Stimulated activated CD8-positive, alpha-beta memory T cell treated with anti-CD3 and anti-CD28 coated beads, Interleukin-12 subunit alpha, Interleukin-12 subunit beta, amount 100 ng/mL, for 24 hours (primary cell): ENCODE measurements around the gene SEMA5A.

Source experiments
- DNase-seq: peaks from one replicate; pipeline ENCODE4 v3.0.0-alpha.2; 2020; ENCODE audit errors: extremely low read depth

Gene SEMA5A

GRCh38 chr5:9441610-9442009 lies 104.3 kb downstream of the SEMA5A start:
- DNase-seq: no peak

DNA sequence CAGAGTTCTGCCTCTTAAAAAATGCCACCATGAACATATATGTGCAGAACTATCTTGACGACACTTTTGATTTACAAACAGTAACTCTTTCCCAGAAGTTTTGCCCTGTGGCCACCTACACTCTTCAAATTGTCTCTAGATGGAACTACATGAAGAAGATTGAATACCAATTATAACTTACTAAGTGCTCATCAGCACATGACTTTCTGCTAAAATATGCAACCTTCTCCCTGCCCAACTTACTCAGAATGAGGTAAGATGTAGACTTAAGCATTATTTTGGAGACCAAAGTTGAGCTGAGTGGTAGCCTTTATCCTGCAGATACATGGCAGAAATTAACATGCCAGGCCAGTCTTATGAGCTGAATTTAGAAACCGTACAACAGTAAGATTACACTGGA lies 105.4 kb downstream of the SEMA5A start:
- DNase-seq: no peak

- DNase-seq: no peak
These were observed 106.2 kb downstream of the SEMA5A start for GRCh38 chr5:9439531-9440292.

DNA sequence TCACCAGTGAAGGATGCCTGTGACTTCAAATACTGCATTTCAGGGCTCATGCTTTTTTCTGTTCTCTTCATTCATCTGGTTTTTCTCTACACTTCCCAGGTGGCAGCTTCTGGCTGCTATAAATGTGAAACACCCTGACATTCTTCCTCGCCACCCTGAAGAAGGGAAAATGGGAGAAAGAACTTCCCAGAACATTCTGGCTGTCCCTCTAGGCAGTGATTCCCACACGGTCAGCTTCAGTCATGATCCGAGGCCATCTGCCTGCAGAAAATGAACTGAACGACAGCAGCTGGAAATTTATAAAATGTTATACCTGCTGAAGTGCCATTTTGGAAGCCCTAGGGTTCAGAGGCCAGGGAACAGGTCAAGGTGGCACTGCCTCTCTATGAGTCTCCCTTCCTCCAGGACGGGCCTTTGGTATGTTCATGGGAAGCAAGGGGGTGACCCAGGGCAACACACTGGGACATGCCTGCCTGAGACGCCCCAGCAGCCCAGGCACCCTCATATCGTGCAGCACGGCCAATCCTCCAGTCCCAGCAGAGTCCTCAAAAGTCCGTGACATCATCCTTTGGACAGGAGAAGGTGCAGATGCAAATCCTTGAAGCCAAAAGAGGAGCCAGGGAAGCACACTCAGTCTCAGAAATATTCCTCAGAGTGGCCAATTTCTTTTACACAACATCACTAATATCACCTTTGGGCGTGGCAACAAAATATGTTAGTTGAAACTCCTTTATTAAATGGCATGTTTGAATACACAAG lies 107.1 kb downstream of the SEMA5A start:
- DNase-seq: no peak

DNA sequence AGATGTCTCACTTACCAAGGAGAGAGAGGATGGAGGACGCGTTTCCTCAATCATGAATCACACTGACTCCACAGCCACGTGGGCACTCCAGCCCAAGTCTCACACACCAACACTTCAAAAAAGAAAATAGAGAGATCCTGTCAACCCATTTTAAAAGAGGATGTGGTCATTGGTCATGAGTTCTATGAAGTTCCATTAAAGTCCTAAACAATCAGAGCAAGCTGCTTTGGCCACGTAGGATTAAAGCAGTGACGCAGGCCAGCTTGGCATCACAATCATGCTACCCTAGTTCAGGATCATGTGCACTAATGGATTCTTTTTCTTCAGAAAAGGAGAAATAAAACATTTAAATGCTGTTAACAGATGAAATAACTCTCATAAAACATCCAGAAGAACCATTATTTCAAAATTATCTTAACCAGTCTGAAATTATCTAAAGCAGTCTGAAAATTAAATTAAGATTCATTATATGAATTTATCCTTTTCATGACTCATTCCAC lies 108.1 kb downstream of the SEMA5A start:
- DNase-seq: no peak

DNA sequence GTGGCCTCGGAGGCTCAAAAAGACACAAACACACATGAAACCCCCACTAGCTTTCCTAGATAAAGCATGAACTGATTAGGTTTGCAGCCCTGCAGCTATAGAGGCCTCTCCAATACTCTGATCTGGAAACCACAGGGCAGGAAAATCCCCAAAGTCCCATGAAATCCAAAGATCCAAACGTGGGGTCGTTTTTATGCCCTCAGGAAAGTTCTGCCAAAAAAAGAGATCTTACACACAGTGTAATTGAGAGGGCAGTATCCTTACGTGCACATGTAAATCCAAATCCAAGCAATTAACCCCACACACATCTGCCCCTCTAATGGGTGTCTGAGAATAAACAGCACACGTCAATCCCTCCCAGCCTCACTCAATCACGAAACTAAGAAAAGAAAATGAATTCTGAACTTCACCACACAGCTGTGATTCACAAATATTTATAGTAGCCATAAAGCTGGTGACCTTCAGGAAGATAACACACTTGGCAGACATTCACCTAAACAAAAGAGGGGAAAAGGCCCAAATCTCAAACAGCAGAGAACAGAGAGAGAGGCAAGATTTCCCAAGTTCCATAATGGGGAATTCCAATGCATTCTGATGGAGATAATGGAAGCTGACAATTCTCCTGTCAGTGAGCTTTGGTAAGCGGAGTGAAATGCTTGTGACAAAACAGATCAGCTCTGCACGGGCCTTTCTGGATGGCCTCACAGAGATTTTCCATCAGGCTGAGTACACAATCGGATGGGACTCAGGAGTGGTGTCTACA lies 114.2 kb downstream of the SEMA5A start:
- no peak for DNase-seq

DNA sequence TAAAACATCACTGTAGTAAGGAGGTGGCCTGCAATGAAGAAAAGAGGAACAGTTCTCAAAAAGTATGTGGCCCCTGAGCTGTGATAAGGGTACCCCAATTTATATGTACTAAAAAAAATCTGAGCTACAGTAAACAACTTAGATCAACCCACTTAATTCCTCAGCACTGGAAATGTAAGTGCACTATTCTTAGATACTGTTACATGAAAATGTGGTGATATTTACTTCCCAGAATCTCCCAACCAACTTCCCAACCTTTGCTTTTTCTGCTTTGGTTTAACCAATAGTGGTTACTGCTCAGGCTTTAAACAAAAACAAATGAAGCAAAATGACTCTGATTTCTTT lies 114.8 kb downstream of the SEMA5A start:
- DNase-seq: no peak

GRCh38 chr5:9430306-9430705 lies 115.6 kb downstream of the SEMA5A start:
- no peak for DNase-seq

- DNase-seq: no peak
These were observed 116.1 kb downstream of the SEMA5A start for GRCh38 chr5:9429691-9430215.

DNA sequence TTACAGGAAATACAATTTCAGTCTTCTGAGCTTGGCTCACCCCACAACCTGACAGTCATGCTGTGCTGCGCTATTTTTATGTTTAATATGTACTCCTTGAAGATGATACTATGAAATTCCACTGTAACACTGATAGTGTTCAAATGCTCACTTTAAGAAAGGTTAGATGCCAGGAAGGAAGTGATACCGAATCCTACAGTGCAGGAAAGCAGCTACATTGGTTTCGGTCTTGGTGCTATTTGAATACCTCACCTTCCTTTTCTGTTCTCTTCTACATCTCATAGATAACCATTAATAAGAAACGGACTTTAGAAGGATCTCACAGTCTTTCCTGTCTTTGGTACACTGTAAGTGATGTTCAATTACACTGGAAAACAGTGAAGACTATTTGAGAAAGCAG lies 117.6 kb downstream of the SEMA5A start:
- DNase-seq: no peak

DNA sequence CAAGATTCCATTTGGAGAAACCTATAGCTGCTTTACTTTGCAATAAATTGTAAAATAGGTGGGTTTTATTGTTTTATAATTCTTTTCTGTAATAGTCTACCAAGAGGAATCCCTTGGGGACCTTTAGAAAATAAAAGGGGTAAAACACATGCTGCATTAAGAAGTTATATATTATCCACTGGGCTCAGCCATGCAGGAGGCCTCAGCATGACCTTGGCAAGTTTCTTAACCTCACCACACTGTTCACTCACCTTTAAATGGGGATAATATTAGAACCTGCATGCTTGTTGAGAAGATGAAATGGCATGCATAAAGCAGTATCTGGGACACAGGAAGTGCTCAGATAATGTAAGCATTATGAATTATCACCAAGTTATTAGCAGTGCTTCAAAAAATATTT lies 120.2 kb downstream of the SEMA5A start:
- DNase-seq: no peak

DNA sequence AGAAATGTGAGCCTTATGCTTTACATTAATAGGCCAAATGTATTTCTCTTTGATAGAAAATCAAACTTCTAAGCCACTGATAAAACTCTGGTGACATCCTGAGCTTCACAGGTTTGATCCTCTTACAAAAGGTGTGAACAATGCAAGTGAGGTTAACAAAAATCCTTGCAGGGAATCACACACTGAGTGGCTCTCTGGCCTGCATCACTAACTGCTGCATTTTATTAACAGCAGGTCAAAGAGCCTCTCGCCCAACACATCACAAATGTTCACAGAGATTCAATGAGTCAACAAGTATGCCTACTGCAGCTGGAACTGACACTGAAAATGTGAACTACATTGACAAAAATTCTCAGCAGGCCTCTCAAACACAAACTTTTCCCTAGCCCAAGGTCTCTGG lies 122.3 kb downstream of the SEMA5A start:
- DNase-seq: no peak

GRCh38 chr5:9421884-9422283 lies 124.0 kb downstream of the SEMA5A start:
- DNase-seq: no peak

GRCh38 chr5:9419794-9420193 lies 126.1 kb downstream of the SEMA5A start:
- no peak for DNase-seq

DNA sequence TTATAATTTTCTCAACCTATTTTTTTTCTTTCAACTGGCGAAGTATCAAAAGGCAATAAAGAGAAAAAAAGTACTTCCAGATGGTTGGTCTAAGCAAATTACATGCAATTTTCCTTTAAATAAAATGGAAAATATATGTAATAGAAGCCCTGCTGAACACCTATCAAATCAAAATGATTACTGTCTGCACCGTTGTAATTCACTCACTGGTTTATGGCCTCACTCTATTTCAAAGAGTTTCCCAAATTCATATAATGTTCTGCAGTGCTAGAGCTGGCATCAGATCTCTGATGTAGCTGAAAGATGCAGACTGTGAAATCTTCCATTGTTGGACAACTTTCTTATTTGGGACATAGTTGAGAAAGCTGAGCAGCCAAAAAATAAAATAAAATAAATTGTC lies 130.3 kb downstream of the SEMA5A start:
- DNase-seq: no peak

GRCh38 chr5:9415091-9415490 lies 130.8 kb downstream of the SEMA5A start:
- DNase-seq: no peak

- no peak for DNase-seq
These were observed 134.7 kb downstream of the SEMA5A start for GRCh38 chr5:9411142-9411541.

DNA sequence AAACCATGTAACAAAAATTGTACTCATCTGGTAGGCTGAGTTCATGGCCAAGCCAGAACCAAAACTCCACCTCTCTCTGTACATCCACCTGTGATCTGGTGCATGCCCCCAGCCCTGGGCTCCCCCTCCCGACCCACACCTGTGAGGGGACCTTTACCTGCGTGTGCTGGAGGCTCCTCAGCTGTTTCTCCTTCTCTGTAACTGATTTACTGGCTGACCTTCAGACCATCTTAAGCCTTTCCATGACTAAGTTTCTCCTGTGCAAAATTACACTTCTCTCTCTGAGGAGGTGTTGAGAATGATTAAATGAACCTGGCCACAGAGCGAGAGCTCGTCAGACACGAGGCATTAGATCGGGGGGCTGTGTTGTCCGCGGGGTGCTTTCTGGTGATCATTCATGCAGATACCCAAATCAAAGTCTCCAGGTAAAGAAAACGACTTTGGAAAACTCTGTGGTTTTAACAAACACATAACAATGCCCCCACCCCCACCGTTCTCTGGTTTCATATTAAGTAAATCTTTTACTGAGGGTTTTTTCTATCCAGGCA lies 136.4 kb downstream of the SEMA5A start:
- no peak for DNase-seq

DNA sequence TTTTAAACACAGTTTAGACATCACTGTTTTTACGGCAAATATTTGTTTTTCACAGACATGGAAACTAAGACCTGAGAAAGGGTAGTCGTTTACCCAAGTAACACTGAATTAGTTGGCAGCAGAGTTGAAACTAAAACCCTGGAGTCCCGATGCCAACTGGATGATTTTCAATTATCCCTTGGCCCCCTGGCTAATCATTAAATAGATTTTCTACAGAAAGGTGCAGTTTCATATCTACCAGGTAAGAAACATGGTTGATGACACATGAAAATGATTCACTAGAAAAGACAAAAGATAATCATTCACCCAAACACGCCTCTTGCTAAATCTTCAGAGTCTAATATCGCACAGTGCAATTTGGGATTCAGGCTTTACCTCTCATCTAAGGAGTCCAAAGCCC lies 136.9 kb downstream of the SEMA5A start:
- DNase-seq: no peak

DNA sequence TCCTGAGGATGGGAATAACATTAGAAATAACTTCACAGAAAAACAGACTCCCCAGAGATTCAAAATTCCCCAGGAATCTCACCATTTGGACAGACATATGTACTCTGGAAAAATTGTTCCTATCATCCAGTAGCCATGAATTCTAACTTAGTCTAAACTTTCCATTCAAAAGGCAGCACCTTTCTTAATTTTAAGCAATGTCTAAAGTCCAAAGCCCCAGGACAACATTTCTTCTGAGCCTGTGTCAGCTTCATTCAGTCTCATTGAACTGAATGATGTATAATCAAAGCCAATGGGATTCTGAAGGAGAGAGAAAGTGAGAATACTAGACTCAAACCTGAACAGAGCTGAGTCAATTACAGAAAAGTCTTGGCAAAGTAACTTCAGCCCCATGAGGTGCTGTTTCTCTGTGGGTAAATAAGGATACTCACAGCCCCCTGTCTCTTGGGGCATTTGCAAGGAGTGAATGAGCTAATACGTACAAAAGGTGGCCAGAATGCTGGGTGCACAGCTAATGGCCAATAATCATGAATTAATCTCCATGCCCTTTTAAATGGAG lies 140.6 kb downstream of the SEMA5A start:
- DNase-seq: no peak

GRCh38 chr5:9401786-9402472 lies 143.9 kb downstream of the SEMA5A start:
- no peak for DNase-seq
